CD8-positive, alpha-beta memory T cell (primary cell): ENCODE data around the gene NADSYN1. TPM values are rescaled to one million over a fixed set of nuclear protein-coding genes. Genes with fewer than 3 reads are reported as not detected.
A peak's percentile ranks its signal among the peaks of the same experiment; 100 is the strongest.

Experiments used
- CTCF ChIA-PET: fragments of 350-600 bp; sonication (Branson Sonifier 250); formaldehyde crosslinking; loops from one replicate; lab custom pipeline; 2021; ENCODE audit warnings: antibody characterized with exemption; lab: Charles Lee
- POLR2A ChIA-PET: fragments of 350-600 bp; sonication (Branson Sonifier 250); formaldehyde crosslinking; loops from one replicate; lab custom pipeline; 2021; ENCODE audit warnings: antibody characterized with exemption; lab: Charles Lee
- DNase-seq, 5 donors: peaks; one replicate each; pipeline versions ENCODE4 v3.0.0 to v3.0.0-alpha.2; 2020 to 2022; ENCODE audit warnings: mixed read lengths in 1 of 5
- H3K27ac ChIP-seq: one replicate; pipeline ENCODE4 v1.7.0; 2013; ENCODE audit warnings: low read depth, mild to moderate bottlenecking, low read length, moderate library complexity
- H3K27me3 ChIP-seq: 2 replicates; pipeline ENCODE4 v1.7.0; 2013; ENCODE audit warnings: low read length, mild to moderate bottlenecking; ENCODE audit not compliant: insufficient read depth, poor library complexity, severe bottlenecking
- H3K36me3 ChIP-seq: 2 replicates; pipeline ENCODE4 v1.7.0; 2013; ENCODE audit warnings: mild to moderate bottlenecking, low read length, moderate library complexity; ENCODE audit not compliant: insufficient read depth
- H3K4me1 ChIP-seq: 2 replicates; pipeline ENCODE4 v1.7.0; 2013; ENCODE audit warnings: mild to moderate bottlenecking, low read length, moderate library complexity; ENCODE audit not compliant: insufficient read depth
- H3K4me3 ChIP-seq: 2 replicates; pipeline ENCODE4 v1.7.0; 2013; ENCODE audit warnings: mild to moderate bottlenecking, low read length
- H3K9me3 ChIP-seq: 2 replicates; pipeline ENCODE4 v1.7.0; 2013; ENCODE audit warnings: mild to moderate bottlenecking, low read length
- H3K27ac Mint-ChIP-seq, 8 donors: one replicate each; pipeline ENCODE4 v1.8.0; 2020 to 2021; ENCODE audit warnings: mixed read lengths in 8 of 8, mild to moderate bottlenecking in 6 of 8, inconsistent platforms in 3 of 8, moderate library complexity in 3 of 8
- H3K27me3 Mint-ChIP-seq, 2 donors: one replicate each; pipeline ENCODE4 v1.8.0; 2020 to 2021; ENCODE audit warnings: mixed read lengths in 2 of 2, mild to moderate bottlenecking in 1 of 2, moderate library complexity in 1 of 2
- H3K36me3 Mint-ChIP-seq, 3 donors: one replicate each; pipeline ENCODE4 v1.8.0; 2020 to 2021; ENCODE audit warnings: mixed read lengths in 3 of 3, inconsistent platforms in 1 of 3, mild to moderate bottlenecking in 1 of 3
- H3K4me1 Mint-ChIP-seq, 3 donors: one replicate each; pipeline ENCODE4 v1.8.0; 2020 to 2021; ENCODE audit warnings: mixed read lengths in 3 of 3, inconsistent platforms in 1 of 3, mild to moderate bottlenecking in 1 of 3
- H3K4me3 Mint-ChIP-seq, 7 donors: one replicate each; pipeline ENCODE4 v1.8.0; 2020 to 2021; ENCODE audit warnings: mixed read lengths in 7 of 7, mild to moderate bottlenecking in 6 of 7, moderate library complexity in 4 of 7, inconsistent platforms in 2 of 7
- H3K9me3 Mint-ChIP-seq, 5 donors: one replicate each; pipeline ENCODE4 v1.8.0; 2020 to 2022; ENCODE audit warnings: mixed read lengths in 5 of 5, mild to moderate bottlenecking in 3 of 5, moderate library complexity in 2 of 5, inconsistent platforms in 1 of 5
- polyA plus RNA-seq: library from polyadenylated mRNA; unstranded; fragments of 300-500 nt; fragmentation: Illumina TruSeq; gene quantifications from one replicate; pipeline ENCODE4 v1.2.3, GENCODE V29; 2021
- total RNA-seq, 2 experiments: library from RNA; stranded (reverse); gene quantifications; one replicate each; pipeline ENCODE4 v1.2.3, GENCODE V29; 2021

Gene NADSYN1
- total and polyA plus RNA-seq, 3 experiments from 2014 or later, result 43.6 to 62.5 (median 60.3) TPM

DNA sequence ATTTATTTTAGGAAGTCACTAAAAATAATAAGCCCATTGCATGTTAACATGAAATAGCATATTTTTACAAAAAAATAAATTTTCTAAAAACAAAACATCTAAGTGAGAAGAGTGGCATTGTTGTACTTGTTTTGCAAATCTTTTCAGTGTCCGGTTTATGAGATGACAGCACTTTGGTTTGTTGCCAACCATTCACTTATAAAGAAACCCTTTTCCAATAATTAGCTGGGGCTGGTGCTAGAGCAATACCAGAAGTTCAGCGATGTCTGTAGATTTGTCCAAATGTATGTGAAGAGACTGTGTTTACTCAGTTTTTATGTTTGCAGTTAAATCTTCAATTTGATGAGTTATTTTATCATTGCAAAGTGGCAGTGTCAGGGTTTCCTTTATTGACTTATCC, 52.0 kb downstream of the NADSYN1 start:
- H3K27ac Mint-ChIP-seq, result no peak overlapping the region
- peaks cover 24 to 66% (median 62%) of the 10 kb centered on the region in 3 donors for H3K36me3 Mint-ChIP-seq
- ChIA-PET POLR2A (no interaction called here), CTCF (no interaction called here)
- H3K9me3 ChIP-seq, result peaks cover 16% of the 10 kb centered on the region
- H3K9me3 Mint-ChIP-seq, result peaks cover 25 to 38% (median 33%) of the 10 kb centered on the region in 5 donors
- H3K4me1 Mint-ChIP-seq, result no peaks in the 10 kb centered on the region
- no peak overlapping the region for H3K4me3 ChIP-seq
- H3K27ac ChIP-seq, result no peak overlapping the region
- H3K4me3 Mint-ChIP-seq, result no peak overlapping the region
- peaks cover 0 to 2% of the 10 kb centered on the region in 2 donors for H3K27me3 Mint-ChIP-seq
- H3K27me3 ChIP-seq, result no peaks in the 10 kb centered on the region
- no peaks in the 10 kb centered on the region for H3K4me1 ChIP-seq
- DNase-seq, result no peak
- peaks cover 4% of the 10 kb centered on the region for H3K36me3 ChIP-seq

GRCh38 chr11:71505781-71506180, 52.8 kb downstream of the NADSYN1 start:
- Mint-ChIP-seq H3K4me1 (no peaks in the 10 kb centered on the region), H3K9me3 (peaks cover 31 to 42% (median 38%) of the 10 kb centered on the region in 5 donors), H3K4me3 (no peak overlapping the region), H3K27me3 (peaks cover 0 to 2% of the 10 kb centered on the region in 2 donors), H3K36me3 (peaks cover 19 to 58% (median 57%) of the 10 kb centered on the region in 3 donors), H3K27ac (peak overlapping the region in 1 of 8 donors; percentile 48)
- ChIA-PET CTCF (no interaction called here), POLR2A (no interaction called here)
- no peak for DNase-seq
- Histone ChIP-seq H3K4me3 (no peak overlapping the region), H3K36me3 (peaks cover 4% of the 10 kb centered on the region), H3K27me3 (no peaks in the 10 kb centered on the region), H3K27ac (no peak overlapping the region), H3K9me3 (peaks cover 16% of the 10 kb centered on the region), H3K4me1 (no peaks in the 10 kb centered on the region)

- no peak for DNase-seq
- peak overlapping the region in 1 of 8 donors; percentile 27 for H3K27ac Mint-ChIP-seq
- CTCF ChIA-PET, result no interaction called here
These were observed 54.1 kb downstream of the NADSYN1 start for GRCh38 chr11:71507102-71507501.

GRCh38 chr11:71518506-71519471, 65.8 kb downstream of the NADSYN1 start:
- no peaks in the 10 kb centered on the region for H3K4me1 Mint-ChIP-seq
- H3K4me1 ChIP-seq, result no peaks in the 10 kb centered on the region
- H3K4me3 Mint-ChIP-seq, result no peak overlapping the region
- H3K4me3 ChIP-seq, result no peak overlapping the region
- no peaks in the 10 kb centered on the region for H3K9me3 ChIP-seq
- CTCF ChIA-PET, result no interaction called here
- H3K9me3 Mint-ChIP-seq, result peaks cover 0 to 7% (median 2%) of the 10 kb centered on the region in 5 donors
- peaks cover 0 to 5% (median 0%) of the 10 kb centered on the region in 3 donors for H3K36me3 Mint-ChIP-seq
- no peaks in the 10 kb centered on the region for H3K27me3 ChIP-seq
- H3K27ac ChIP-seq, result no peak overlapping the region
- POLR2A ChIA-PET, result no interaction called here
- H3K27ac Mint-ChIP-seq, result no peak overlapping the region
- H3K36me3 ChIP-seq, result no peaks in the 10 kb centered on the region
- H3K27me3 Mint-ChIP-seq, result no peaks in the 10 kb centered on the region
- DNase-seq, result no peak

More at GRCh38 chr11:71507102-71507501, 54.1 kb downstream of the NADSYN1 start:
- Mint-ChIP-seq H3K4me1 (no peaks in the 10 kb centered on the region), H3K4me3 (no peak overlapping the region), H3K36me3 (peaks cover 21 to 57% (median 45%) of the 10 kb centered on the region in 3 donors), H3K27me3 (peaks cover 0 to 2% of the 10 kb centered on the region in 2 donors), H3K9me3 (peaks cover 36 to 54% (median 46%) of the 10 kb centered on the region in 5 donors)
- H3K27ac ChIP-seq, result no peak overlapping the region
- POLR2A ChIA-PET, result no interaction called here
- H3K4me3 ChIP-seq, result no peak overlapping the region
- no peaks in the 10 kb centered on the region for H3K36me3 ChIP-seq
- no peaks in the 10 kb centered on the region for H3K27me3 ChIP-seq
- H3K4me1 ChIP-seq, result no peaks in the 10 kb centered on the region
- peaks cover 16% of the 10 kb centered on the region for H3K9me3 ChIP-seq

- Mint-ChIP-seq H3K27ac (peak overlapping the region in 1 of 8 donors; percentile 1), H3K36me3 (peaks cover 0 to 5% (median 0%) of the 10 kb centered on the region in 3 donors), H3K27me3 (no peaks in the 10 kb centered on the region), H3K4me3 (no peak overlapping the region), H3K4me1 (no peaks in the 10 kb centered on the region), H3K9me3 (peaks cover 0 to 5% (median 2%) of the 10 kb centered on the region in 5 donors)
- Histone ChIP-seq H3K4me3 (no peak overlapping the region), H3K4me1 (no peaks in the 10 kb centered on the region), H3K36me3 (no peaks in the 10 kb centered on the region), H3K27me3 (no peaks in the 10 kb centered on the region), H3K27ac (no peak overlapping the region), H3K9me3 (no peaks in the 10 kb centered on the region)
- POLR2A ChIA-PET, result no interaction called here
- DNase-seq, result no peak
- CTCF ChIA-PET, result no interaction called here
These were observed 66.5 kb downstream of the NADSYN1 start for GRCh38 chr11:71519546-71519945.

DNA sequence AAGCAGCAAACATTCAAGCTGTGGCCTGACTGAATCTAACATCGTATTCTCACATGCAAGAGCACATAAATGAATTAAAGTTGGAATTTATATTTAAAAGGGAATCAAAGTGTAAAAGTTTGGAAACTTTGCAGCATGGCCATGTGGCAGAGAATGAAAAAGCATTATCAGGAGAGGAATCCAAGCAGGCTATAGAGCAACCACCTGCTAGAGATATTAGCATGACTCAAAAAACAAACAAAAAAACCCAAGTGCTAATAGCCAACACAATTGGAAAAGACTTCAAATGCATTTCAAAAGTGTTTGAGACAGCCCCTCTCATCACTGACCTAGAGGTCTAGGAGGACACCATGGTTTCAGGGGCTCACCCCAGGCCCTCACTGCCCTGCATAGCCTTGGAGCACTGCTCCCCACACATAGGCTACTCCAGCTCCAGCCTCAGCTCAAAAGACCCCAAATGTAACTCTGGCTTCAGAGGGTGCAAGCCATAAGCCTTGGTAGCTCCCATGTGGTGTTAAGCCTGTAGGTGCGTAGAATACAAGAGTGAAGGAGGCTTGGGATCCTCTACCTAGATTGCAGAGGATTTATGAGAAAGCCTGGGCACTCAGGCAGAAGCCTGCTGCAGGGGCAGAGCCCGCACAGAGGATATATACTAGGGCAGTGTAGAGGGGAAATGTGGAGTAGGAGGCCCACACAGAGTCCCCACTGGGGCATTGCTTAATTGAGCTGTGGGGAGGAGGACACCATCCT, 72.4 kb downstream of the NADSYN1 start:
- Mint-ChIP-seq H3K27ac (no peak overlapping the region), H3K36me3 (peaks cover 0 to 5% (median 0%) of the 10 kb centered on the region in 3 donors), H3K4me3 (no peak overlapping the region), H3K4me1 (no peaks in the 10 kb centered on the region), H3K27me3 (peaks cover 5 to 28% of the 10 kb centered on the region in 2 donors), H3K9me3 (peaks cover 0 to 2% (median 0%) of the 10 kb centered on the region in 5 donors)
- POLR2A ChIA-PET, result no interaction called here
- Histone ChIP-seq H3K27ac (no peak overlapping the region), H3K4me3 (no peak overlapping the region), H3K9me3 (no peaks in the 10 kb centered on the region), H3K36me3 (no peaks in the 10 kb centered on the region), H3K27me3 (no peaks in the 10 kb centered on the region), H3K4me1 (no peaks in the 10 kb centered on the region)
- no peak for DNase-seq
- CTCF ChIA-PET, result no interaction called here

DNA sequence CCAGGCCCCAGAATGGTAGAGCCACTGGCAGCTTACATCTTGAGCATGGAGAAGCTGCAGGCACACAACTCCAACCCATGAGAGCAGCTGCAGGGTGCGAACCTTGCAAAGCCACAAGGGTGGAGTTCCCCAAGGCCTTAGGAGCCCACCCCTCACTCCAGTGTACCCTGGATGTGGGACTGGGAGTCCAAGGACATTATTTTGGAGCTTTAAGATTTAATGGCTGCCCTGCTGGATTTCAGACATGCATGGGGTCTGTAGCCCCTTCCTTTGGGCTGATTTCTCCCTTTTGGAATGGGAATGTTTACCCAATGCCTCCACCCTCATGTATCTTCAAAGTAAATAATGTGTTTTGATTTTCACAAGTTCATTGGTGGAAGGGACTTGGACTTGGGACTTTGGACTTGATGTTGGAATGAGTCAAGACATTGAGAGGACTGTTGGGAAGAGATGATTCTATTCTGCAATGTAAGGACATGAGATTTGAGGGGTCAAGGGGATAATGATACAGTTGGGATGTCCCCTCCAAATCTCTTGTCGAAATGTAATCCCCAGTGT, 73.0 kb downstream of the NADSYN1 start:
- Histone ChIP-seq H3K36me3 (no peaks in the 10 kb centered on the region), H3K27me3 (no peaks in the 10 kb centered on the region), H3K4me1 (no peaks in the 10 kb centered on the region), H3K27ac (no peak overlapping the region), H3K9me3 (no peaks in the 10 kb centered on the region), H3K4me3 (no peak overlapping the region)
- peaks cover 0 to 5% (median 0%) of the 10 kb centered on the region in 3 donors for H3K36me3 Mint-ChIP-seq
- DNase-seq, result no peak
- H3K4me3 Mint-ChIP-seq, result no peak overlapping the region
- ChIA-PET POLR2A (no interaction called here), CTCF (no interaction called here)
- H3K27me3 Mint-ChIP-seq, result peaks cover 5 to 33% of the 10 kb centered on the region in 2 donors
- H3K4me1 Mint-ChIP-seq, result no peaks in the 10 kb centered on the region
- peaks cover 0 to 2% (median 0%) of the 10 kb centered on the region in 5 donors for H3K9me3 Mint-ChIP-seq
- H3K27ac Mint-ChIP-seq, result no peak overlapping the region
